Osteocyte (in vitro differentiated cells): ENCODE data around the gene NID1. TPM values are rescaled to one million over a fixed set of nuclear protein-coding genes. Genes with fewer than 3 reads are reported as not detected.

Experiments used
- DNase-seq: peaks from one replicate; pipeline ENCODE4 v3.0.0; 2021; ENCODE audit warnings: mixed read lengths; ENCODE audit not compliant: unreplicated experiment; ENCODE audit errors: extremely low spot score
- H3K27ac Mint-ChIP-seq: one replicate; pipeline ENCODE4 v1.8.0; 2021; ENCODE audit warnings: mild to moderate bottlenecking, mixed read lengths; ENCODE audit not compliant: unreplicated experiment
- H3K27me3 Mint-ChIP-seq: one replicate; pipeline ENCODE4 v1.8.0; 2021; ENCODE audit warnings: mixed read lengths; ENCODE audit not compliant: unreplicated experiment
- H3K36me3 Mint-ChIP-seq: one replicate; pipeline ENCODE4 v1.8.0; 2021; ENCODE audit warnings: mixed read lengths; ENCODE audit not compliant: unreplicated experiment
- H3K4me1 Mint-ChIP-seq: one replicate; pipeline ENCODE4 v1.8.0; 2021; ENCODE audit warnings: mixed read lengths; ENCODE audit not compliant: unreplicated experiment
- H3K4me3 Mint-ChIP-seq: one replicate; pipeline ENCODE4 v1.8.0; 2021; ENCODE audit warnings: mild to moderate bottlenecking, moderate library complexity, mixed read lengths; ENCODE audit not compliant: unreplicated experiment
- H3K9me3 Mint-ChIP-seq: one replicate; pipeline ENCODE4 v1.8.0; 2021; ENCODE audit warnings: mixed read lengths; ENCODE audit not compliant: unreplicated experiment
- CTCF ChIP-seq: fragments of 200-600 bp; sonication (generic); IDR thresholded peaks from 2 replicates; pipeline ENCODE4 v1.5.0; 2021; ENCODE audit warnings: antibody characterized with exemption, mild to moderate bottlenecking, moderate library complexity
- total RNA-seq: library from RNA; stranded (reverse); gene quantifications from 2 replicates; pipeline ENCODE4 v1.2.1, GENCODE V29; 2021

Gene NID1
- total RNA-seq, 1 donor from 2014 or later: 142 TPM

DNA sequence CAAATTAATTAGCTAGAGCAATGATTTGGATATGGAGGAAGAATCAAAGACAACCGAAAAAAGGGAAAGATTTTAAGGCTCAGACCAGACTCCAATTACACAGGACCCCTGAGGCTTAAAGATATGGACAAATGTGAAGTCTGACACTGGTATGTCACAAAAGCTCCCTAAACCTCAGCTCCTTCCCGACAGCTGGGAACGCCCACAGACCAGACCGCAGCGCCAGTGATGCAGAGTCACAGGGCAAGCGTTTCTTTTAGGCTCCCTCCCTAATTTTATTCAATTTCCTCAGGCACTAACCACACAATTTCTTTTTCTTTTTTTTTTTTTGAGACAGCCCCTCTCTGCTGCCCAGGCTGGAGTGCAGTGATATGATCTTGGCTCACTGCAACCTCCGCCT lies 40.2 kb downstream of the NID1 start:
- no peaks in the 10 kb centered on the region for H3K9me3 Mint-ChIP-seq
- H3K4me3 Mint-ChIP-seq: no peak overlapping the region
- DNase-seq: no peak
- no peak overlapping the region for H3K27ac Mint-ChIP-seq
- peaks cover 60% of the 10 kb centered on the region for H3K36me3 Mint-ChIP-seq
- no peaks in the 10 kb centered on the region for H3K27me3 Mint-ChIP-seq
- H3K4me1 Mint-ChIP-seq: no peaks in the 10 kb centered on the region
- no peak for TF ChIP-seq CTCF

GRCh38 chr1:236023926-236024565 lies 40.8 kb downstream of the NID1 start:
- Mint-ChIP-seq H3K36me3 (peaks cover 55% of the 10 kb centered on the region), H3K27me3 (no peaks in the 10 kb centered on the region), H3K27ac (no peak overlapping the region), H3K4me3 (no peak overlapping the region), H3K9me3 (no peaks in the 10 kb centered on the region), H3K4me1 (peaks cover 5% of the 10 kb centered on the region)
- no peak for TF ChIP-seq CTCF
- no peak for DNase-seq

GRCh38 chr1:236021424-236022135 lies 43.3 kb downstream of the NID1 start:
- Mint-ChIP-seq H3K27ac (no peak overlapping the region), H3K27me3 (no peaks in the 10 kb centered on the region), H3K4me3 (no peak overlapping the region), H3K9me3 (no peaks in the 10 kb centered on the region), H3K4me1 (peaks cover 14% of the 10 kb centered on the region), H3K36me3 (peaks cover 56% of the 10 kb centered on the region)
- DNase-seq: no peak
- TF ChIP-seq CTCF: no peak

DNA sequence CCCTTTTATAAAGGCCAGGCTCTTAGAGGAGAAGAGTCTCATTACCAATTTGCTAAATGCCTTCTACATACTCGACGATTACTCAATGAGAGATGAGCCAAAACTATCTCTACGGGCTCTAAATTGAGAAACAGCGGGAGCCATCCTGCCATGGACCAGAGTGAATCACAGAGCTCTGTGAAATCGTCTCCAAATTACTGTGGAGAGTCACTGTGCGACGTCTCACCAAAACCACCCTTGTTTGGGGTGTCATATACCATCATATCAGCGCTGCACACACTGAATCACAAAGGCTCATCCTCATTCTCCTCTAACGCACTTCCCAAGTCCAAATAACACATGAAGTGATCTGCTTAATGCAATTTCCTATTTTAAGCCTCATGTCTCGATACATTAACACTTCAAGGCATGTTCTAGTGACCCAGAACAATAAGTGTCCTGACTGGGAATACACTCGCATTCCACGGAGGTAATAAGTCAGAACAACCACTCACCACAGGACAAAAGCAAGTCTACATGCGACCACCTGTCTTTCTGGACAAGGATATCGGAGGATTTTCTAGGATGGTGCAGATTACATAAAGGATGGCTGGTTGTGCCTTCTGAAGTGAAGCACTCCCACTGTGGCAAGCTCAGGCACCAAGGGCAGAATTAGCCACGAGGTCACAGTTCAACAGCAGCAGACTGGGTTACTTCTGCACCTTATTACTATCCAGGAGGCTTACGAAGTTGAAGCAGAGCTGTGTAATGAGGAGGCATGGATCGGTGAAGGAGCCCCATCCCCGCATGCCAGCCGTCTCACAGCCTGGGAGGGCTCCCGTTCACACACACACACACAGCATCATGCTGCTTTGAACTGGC lies 44.3 kb downstream of the NID1 start:
- Mint-ChIP-seq H3K36me3 (peaks cover 49% of the 10 kb centered on the region), H3K4me1 (peaks cover 23% of the 10 kb centered on the region), H3K9me3 (no peaks in the 10 kb centered on the region), H3K27ac (no peak overlapping the region), H3K27me3 (no peaks in the 10 kb centered on the region), H3K4me3 (no peak overlapping the region)
- DNase-seq: no peak
- no peak for TF ChIP-seq CTCF
